Naive thymus-derived CD8-positive, alpha-beta T cell (primary cell): Measurements from ENCODE around the gene EEF1G. TPM values are rescaled to one million over a fixed set of nuclear protein-coding genes. Genes with fewer than 3 reads are reported as not detected.
"Not testable (repeated sequence)": the region's sequence is repeated elsewhere in the genome, so short reads cannot be mapped to it uniquely, and the experiment has no call there.

ENCODE experiments used
- ATAC-seq, 2 donors: fragments of 150-1000 bp; cut with Tn5 transposase in 1 of 2; sonication (Bioruptor Pico), chemical (Tn5 transposase) in 1 of 2; 1 replicate in 1 of 2; 2 replicates in 1 of 2; pipeline ENCODE4 v1.10.0; 2021; ENCODE audit warnings: mild to moderate bottlenecking in 2 of 2, moderate library complexity in 2 of 2
- POLR2A ChIA-PET: fragments of 350-600 bp; sonication (Branson Sonifier 250); formaldehyde crosslinking; loops from one replicate; lab custom pipeline; 2021; ENCODE audit warnings: antibody characterized with exemption; lab: Charles Lee
- DNase-seq, 10 donors: peaks; one replicate each; pipeline versions ENCODE4 v3.0.0 to v3.0.0-alpha.2; 2020 to 2022
- H3K27ac Mint-ChIP-seq, 10 donors: one replicate each; pipeline ENCODE4 v1.8.0; 2020 to 2022; ENCODE audit warnings: mild to moderate bottlenecking in 10 of 10, mixed read lengths in 10 of 10, moderate library complexity in 4 of 10, inconsistent platforms in 1 of 10
- H3K27me3 Mint-ChIP-seq, 5 donors: one replicate each; pipeline ENCODE4 v1.8.0; 2021 to 2022; ENCODE audit warnings: mixed read lengths in 5 of 5
- H3K36me3 Mint-ChIP-seq, 3 donors: one replicate each; pipeline ENCODE4 v1.8.0; 2020 to 2022; ENCODE audit warnings: mixed read lengths in 3 of 3, mild to moderate bottlenecking in 2 of 3, inconsistent platforms in 1 of 3
- H3K4me1 Mint-ChIP-seq, 4 donors: one replicate each; pipeline ENCODE4 v1.8.0; 2021 to 2022; ENCODE audit warnings: mixed read lengths in 4 of 4
- H3K4me3 Mint-ChIP-seq, 10 donors: one replicate each; pipeline ENCODE4 v1.8.0; 2020 to 2022; ENCODE audit warnings: mild to moderate bottlenecking in 10 of 10, mixed read lengths in 10 of 10, moderate library complexity in 6 of 10, inconsistent platforms in 1 of 10
- H3K9me3 Mint-ChIP-seq, 9 donors: one replicate each; pipeline ENCODE4 v1.8.0; 2020 to 2022; ENCODE audit warnings: mixed read lengths in 9 of 9, mild to moderate bottlenecking in 3 of 9, inconsistent platforms in 1 of 9, moderate library complexity in 1 of 9
- polyA plus RNA-seq, 3 donors: library from polyadenylated mRNA; unstranded; fragments of 300-500 nt; fragmentation: Illumina TruSeq; gene quantifications; one replicate each; pipeline ENCODE4 v1.2.3, GENCODE V29; 2021
- total RNA-seq, 8 experiments: library from RNA in 2 of 8; stranded (reverse) in 2 of 8; gene quantifications; one replicate each; pipeline ENCODE4 v1.2.3 and lab custom pipeline; 2021 to 2026

EEF1G gene
- total and polyA plus RNA-seq, 5 experiments from 2014 or later = 1,637 to 2,152 (median 2,038) TPM

DNA sequence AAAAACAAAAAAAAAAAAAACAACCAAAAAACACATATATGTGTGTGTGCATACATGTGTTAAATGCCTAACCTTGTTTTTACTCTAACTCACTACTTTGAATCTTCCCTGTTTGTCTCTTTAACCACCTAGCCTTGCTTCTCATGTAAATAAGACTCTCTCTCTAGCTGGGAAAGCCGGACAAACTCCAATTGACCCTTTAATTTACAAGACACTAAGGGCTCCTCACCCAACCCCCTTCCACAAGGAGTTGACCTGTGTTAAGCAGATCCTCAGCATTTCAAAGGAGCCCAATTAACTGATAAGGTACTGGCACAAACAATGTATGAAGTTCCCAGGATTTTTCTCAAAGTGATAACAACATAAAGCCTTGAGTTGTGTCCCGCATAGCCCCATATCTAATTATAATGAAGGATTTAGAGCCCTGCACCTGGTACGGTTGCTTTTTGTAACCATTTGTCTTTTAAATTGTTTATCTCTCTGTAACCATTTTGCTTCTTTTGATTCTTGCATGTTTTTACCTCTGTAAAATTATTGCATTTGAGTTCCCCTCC is 11.9 kb downstream of the EEF1G start:
- Mint-ChIP-seq H3K27ac (peak overlapping the region in 9 of 10 donors; percentile 25 to 83 (median 61)), H3K36me3 (peaks cover 5 to 77% (median 16%) of the 10 kb centered on the region in 3 donors), H3K4me1 (peaks cover 23 to 59% (median 52%) of the 10 kb centered on the region in 4 donors)
- POLR2A ChIA-PET = interaction anchor here (0.7 to 11.1 kb wide), 6 partner anchors 8 to 195 kb away, joined by 3 to 207 read pairs (median 6); partner anchors contain the start of gene AHNAK
- not testable (repeated sequence) for DNase-seq, H3K9me3 Mint-ChIP-seq, H3K27me3 Mint-ChIP-seq, ATAC-seq, H3K4me3 Mint-ChIP-seq

DNA sequence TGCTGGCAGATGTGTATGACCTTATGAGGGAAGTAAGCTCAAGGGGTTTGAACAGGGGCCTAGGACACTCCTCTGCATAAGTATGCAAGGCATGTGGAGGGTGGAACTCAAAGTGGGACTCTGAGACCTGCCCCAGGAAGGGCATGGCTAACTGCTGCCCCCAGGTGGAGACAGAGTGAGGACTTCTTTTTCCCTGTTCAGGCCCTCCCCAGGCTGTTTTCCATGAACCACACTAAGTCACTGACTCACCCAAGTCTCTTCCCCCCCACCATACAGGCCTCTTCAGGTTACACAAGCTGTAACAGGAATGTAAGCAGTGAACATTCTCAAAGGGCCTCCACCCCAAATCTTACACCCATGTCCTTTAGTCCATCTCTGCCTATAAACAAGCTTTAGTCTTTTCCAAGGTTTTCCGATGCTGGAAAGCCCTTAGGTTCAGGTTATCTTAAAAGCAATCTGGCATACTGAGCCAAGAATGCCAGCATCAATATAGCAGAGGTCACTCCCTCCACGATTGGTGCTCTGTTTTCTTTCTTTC is 13.1 kb downstream of the EEF1G start:
- POLR2A ChIA-PET = interaction anchor here (0.7 to 11.1 kb wide), 12 partner anchors 10 to 194 kb away, joined by 3 to 207 read pairs (median 4); partner anchors contain the start of genes AHNAK and EEF1G
- ATAC-seq = peak; percentile 10 to 17
- Mint-ChIP-seq H3K27ac (peak overlapping the region; percentile 63 to 100 (median 76)), H3K4me3 (peak overlapping the region in 1 of 10 donors; percentile 29), H3K9me3 (no peaks in the 10 kb centered on the region), H3K27me3 (no peaks in the 10 kb centered on the region), H3K4me1 (peaks cover 28 to 64% (median 54%) of the 10 kb centered on the region in 4 donors), H3K36me3 (peaks cover 0 to 65% (median 13%) of the 10 kb centered on the region in 3 donors)
- peak; percentile 60 to 89 (median 70) for DNase-seq

DNA sequence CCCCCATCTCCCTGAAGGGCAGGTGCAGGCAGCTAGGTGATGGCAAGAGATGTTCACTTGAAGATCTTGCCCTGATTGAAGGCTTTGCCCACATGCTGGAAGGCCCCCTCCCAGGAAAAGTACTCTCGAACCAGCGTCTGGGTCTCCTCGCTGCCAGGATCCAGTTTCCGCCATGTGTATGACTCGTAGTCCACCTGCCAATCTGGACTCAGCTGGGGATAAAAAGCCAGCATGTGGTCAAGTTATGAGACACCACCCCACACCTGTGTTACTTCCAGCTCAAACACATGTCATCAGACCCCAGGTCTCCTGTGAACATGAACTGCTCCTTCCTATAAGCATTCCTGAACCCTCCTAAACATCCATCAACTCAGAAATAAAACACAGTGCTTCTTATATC is 14.1 kb downstream of the EEF1G start:
- ATAC-seq, H3K9me3 Mint-ChIP-seq, H3K27me3 Mint-ChIP-seq, DNase-seq: not testable (repeated sequence)
- Mint-ChIP-seq H3K27ac (peak overlapping the region; percentile 32 to 100 (median 83)), H3K4me1 (peaks cover 29 to 74% (median 62%) of the 10 kb centered on the region in 4 donors), H3K36me3 (peaks cover 0 to 56% (median 11%) of the 10 kb centered on the region in 3 donors), H3K4me3 (peak overlapping the region in 1 of 10 donors; percentile 26)
- POLR2A ChIA-PET = interaction anchor here (0.7 to 11.1 kb wide), 9 partner anchors 9 to 135 kb away, joined by 3 to 207 read pairs (median 6); partner anchors contain the start of genes AHNAK and EEF1G

DNA sequence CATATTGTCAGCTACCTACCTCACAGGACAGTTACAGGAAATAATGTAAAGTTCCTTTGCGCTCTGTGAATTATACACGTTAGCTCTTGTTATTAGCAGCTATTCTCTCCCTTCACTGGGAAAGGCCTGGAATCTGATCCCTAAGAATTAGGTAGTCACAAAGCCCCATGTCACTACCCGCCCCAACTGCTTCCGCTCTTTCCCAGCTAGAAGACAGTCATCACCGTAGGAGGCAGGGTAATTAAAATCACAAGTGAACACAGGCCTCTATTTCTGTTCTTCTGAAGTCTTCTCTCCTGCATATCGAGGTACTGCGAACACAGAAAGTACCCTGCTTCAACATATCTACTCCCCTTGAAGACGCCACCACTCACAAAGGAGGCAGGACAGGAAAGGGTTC is 14.5 kb downstream of the EEF1G start:
- peaks cover 0 to 52% (median 11%) of the 10 kb centered on the region in 3 donors for H3K36me3 Mint-ChIP-seq
- H3K4me3 Mint-ChIP-seq = peak overlapping the region in 5 of 10 donors; percentile 4 to 30 (median 25)
- no peaks in the 10 kb centered on the region for H3K27me3 Mint-ChIP-seq
- H3K27ac Mint-ChIP-seq = peak overlapping the region; percentile 63 to 100 (median 86)
- POLR2A ChIA-PET = interaction anchor here (0.6 to 11.1 kb wide), 11 partner anchors 8 to 149 kb away, joined by 3 to 207 read pairs (median 5); partner anchors contain the start of genes AHNAK, C11orf98, CSKMT and EEF1G
- no peaks in the 10 kb centered on the region for H3K9me3 Mint-ChIP-seq
- ATAC-seq = no peak
- peaks cover 32 to 78% (median 66%) of the 10 kb centered on the region in 4 donors for H3K4me1 Mint-ChIP-seq
- DNase-seq = no peak

DNA sequence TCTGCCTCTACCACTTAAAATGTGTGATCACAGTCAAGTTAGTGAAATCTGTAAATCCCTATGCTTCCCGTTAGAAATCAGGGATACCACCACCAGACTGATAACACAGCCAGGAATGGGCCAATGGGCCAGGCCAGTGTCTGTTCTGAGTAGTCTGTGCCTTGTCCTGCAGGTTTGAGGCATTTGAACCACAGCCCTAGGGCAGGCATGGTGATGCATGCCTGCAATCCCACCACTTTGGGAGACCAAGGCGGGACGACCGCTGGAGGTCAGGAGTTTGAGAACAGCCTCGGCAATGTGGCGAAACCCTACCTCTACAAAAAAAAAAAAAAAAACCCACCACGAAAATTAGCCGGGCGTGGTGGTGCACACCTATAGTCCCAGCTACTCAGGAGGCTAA is 15.0 kb downstream of the EEF1G start:
- peaks cover 37 to 81% (median 70%) of the 10 kb centered on the region in 4 donors for H3K4me1 Mint-ChIP-seq

DNA sequence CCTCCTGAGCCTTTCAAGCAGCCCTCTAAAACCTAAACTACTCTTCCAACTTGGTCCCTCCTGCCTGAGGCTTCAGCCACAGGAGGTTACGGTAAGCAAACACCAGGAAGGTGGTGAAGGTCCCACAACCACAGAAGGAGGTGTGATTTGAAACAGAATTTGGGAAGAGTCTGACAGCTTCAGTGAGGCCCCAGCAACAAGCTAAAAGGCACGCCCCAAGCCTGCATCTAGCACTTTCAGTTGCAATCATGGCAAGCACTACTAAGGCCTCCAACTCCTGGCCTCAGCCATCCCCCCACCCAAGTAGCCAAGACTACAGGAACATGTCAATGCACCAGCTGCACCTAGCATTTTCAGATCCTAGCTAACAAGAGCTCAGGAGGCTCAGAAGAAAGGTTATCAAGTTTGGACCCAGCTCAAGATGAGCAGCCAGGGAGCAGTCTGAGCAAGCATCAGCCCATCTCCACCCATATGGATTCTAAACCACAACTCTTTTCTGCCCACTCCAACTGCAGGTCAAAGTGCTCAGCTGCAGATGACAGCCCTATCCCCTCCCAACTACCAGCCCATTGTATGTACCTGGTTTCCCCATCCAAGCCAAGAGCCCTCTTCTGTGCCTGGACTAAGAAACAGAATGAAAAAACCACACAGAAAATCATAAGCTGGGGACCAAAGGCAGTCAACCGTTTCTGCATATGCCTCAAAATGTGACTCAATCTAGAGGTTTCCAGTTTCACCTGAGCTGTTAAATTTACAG is 16.6 kb downstream of the EEF1G start:
- no peak for ATAC-seq
- H3K4me1 Mint-ChIP-seq = peaks cover 48 to 93% (median 85%) of the 10 kb centered on the region in 4 donors
- POLR2A ChIA-PET = interaction anchor here (0.7 to 11.1 kb wide), 20 partner anchors 12 to 283 kb away, joined by 3 to 207 read pairs (median 4); partner anchors contain the start of genes AHNAK, C11orf98, CSKMT and EEF1G
- no peaks in the 10 kb centered on the region for H3K27me3 Mint-ChIP-seq
- no peaks in the 10 kb centered on the region for H3K9me3 Mint-ChIP-seq
- peaks cover 0 to 32% (median 11%) of the 10 kb centered on the region in 3 donors for H3K36me3 Mint-ChIP-seq
- peak in 4 of 10 donors; percentile 23 to 79 (median 54) for DNase-seq
- peak overlapping the region; percentile 61 to 90 (median 86) for H3K4me3 Mint-ChIP-seq
- H3K27ac Mint-ChIP-seq = peak overlapping the region; percentile 97 to 100 (median 99)

More for the DNA sequence above, 15.0 kb downstream of the EEF1G start:
- ATAC-seq = no peak
- no peak overlapping the region for H3K4me3 Mint-ChIP-seq
- H3K27me3 Mint-ChIP-seq = no peaks in the 10 kb centered on the region
- POLR2A ChIA-PET = interaction anchor here (0.6 to 11.1 kb wide), 11 partner anchors 8 to 150 kb away, joined by 3 to 207 read pairs (median 5); partner anchors contain the start of genes AHNAK, C11orf98, CSKMT and EEF1G
- no peak for DNase-seq
- H3K9me3 Mint-ChIP-seq = no peaks in the 10 kb centered on the region
- H3K36me3 Mint-ChIP-seq = peaks cover 0 to 47% (median 11%) of the 10 kb centered on the region in 3 donors
- peak overlapping the region; percentile 9 to 100 (median 98) for H3K27ac Mint-ChIP-seq

DNA sequence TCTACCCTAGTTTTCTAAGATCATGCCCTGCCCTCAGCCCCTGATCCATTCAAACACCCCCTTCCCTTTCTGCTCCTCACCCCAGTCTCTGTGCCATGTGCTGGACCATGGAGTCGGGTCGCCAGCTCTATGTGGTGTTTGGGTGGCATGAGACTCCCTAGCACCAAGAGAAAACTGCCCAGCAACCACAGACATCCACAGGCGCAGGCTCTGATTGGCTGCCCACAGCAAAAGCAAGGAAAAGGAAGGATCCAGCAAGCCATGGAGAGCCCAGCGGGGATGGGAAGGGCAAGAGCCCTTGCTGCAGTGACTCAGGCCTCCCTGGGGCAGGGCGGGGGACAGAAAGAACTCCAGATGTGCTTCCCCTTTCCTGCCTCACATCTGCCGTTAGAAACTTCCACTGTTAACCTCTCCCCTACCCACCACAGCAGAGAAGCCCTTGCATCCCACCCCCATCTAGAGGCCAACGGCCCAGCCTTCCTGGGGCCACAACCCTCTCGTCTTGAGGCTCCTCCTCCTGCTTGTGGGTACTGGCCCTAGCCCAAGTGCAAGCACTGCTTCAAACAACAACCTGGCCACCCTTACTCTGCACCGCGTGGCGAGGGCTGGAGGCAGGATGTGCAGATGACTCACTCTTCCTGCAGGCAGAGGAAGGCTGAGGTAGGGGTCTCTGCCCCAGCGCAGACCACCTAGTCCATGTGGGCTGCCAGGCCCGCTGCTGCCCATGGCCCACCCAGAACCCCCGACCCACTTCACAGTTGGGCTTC is 17.4 kb downstream of the EEF1G start:
- POLR2A ChIA-PET = interaction anchor here (0.5 to 11.1 kb wide), 24 partner anchors 12 to 1769 kb away, joined by 3 to 207 read pairs (median 6); partner anchors contain the start of genes AHNAK, C11orf98, CSKMT and EEF1G
- Mint-ChIP-seq H3K9me3 (peaks cover 0 to 2% (median 0%) of the 10 kb centered on the region in 9 donors), H3K4me1 (peaks cover 50 to 98% (median 88%) of the 10 kb centered on the region in 4 donors), H3K4me3 (peak overlapping the region; percentile 61 to 90 (median 86)), H3K27ac (peak overlapping the region; percentile 97 to 100 (median 99)), H3K27me3 (peaks cover 0 to 2% (median 0%) of the 10 kb centered on the region in 5 donors), H3K36me3 (peaks cover 0 to 25% (median 11%) of the 10 kb centered on the region in 3 donors)
- DNase-seq (peak; percentile 57 to 94 (median 80)), ATAC-seq (peak; percentile 50 to 56)

DNA sequence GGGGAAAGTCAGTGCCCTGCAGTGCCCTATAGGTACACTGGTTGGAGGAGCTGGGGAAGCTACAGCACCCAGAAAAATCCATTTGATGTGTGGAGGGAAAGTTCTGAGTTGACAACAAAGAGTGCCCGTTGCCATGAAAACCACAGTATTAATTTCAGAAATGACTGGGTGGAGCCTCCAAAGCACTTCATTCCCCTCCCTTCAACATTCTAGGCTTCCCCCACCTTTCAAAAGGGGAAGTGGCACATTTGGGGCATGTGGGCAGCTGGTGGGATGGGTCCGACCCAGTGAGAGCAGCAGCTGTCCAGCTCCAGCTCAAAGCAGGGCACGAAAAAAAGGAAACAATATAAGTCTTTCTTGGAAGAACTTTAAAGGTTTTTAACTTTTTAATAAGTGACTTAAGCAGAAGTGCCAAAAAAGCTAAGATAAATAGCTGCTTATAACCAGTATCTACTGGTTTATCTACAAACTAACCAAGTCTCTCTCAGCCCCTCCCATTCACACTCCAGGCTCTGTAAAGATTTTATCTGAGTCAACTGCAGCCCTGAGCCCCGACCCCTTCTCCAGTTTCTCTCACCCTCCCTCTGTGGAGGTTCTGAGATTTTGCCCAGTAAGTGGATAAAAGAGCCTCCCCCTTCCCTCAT is 18.1 kb downstream of the EEF1G start:
- peaks cover 0 to 2% (median 0%) of the 10 kb centered on the region in 5 donors for H3K27me3 Mint-ChIP-seq
- H3K4me1 Mint-ChIP-seq = peaks cover 49 to 100% (median 90%) of the 10 kb centered on the region in 4 donors
- peak; percentile 42 to 88 (median 80) for DNase-seq
- peak overlapping the region; percentile 61 to 90 (median 86) for H3K4me3 Mint-ChIP-seq
- peak overlapping the region; percentile 97 to 100 (median 99) for H3K27ac Mint-ChIP-seq
- peaks cover 0 to 18% (median 11%) of the 10 kb centered on the region in 3 donors for H3K36me3 Mint-ChIP-seq
- POLR2A ChIA-PET = interaction anchor here (0.6 to 11.1 kb wide), 20 partner anchors 11 to 1770 kb away, joined by 3 to 207 read pairs (median 5); partner anchors contain the start of genes AHNAK, C11orf98, CSKMT and EEF1G
- peak; percentile 43 to 63 for ATAC-seq
- H3K9me3 Mint-ChIP-seq = peaks cover 0 to 2% (median 0%) of the 10 kb centered on the region in 9 donors

DNA sequence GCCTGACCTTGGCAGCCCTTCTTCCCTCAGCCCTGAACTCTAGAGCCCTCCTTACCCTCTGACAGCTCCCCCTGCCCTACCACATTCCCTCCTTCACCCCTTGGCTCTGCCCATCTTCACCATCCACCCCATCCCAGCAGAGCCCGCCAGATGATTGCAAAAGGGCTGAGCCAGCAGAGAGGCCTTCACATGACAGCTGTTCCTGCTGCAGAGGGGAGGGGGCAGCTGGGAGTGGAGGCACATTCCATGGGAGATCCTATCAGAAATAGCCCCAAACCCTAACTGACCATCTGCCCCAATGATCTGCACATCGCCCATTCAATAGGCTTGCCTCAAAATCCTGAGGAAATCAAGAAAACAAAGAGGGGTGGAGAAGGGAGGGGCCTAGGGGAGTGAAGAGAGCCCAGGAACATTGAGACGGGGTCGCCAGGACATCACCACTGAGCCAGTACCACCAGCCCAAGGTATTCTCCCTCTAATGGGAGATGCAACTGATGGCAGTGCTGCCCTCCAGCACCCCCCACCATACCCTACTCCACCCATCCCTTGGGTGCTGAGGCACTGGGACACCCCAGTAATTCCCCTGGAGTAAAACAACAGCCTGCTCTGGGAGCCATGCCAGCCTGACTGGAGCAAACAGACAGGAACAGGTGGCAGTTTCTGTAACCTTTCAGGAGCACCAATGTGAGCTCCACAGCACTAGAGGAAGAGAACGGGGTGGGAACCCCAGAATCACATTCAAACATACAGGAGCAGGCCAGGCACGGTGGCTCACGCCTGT is 19.1 kb downstream of the EEF1G start:
- peaks cover 48 to 99% (median 84%) of the 10 kb centered on the region in 4 donors for H3K4me1 Mint-ChIP-seq
- peaks cover 0 to 10% (median 7%) of the 10 kb centered on the region in 3 donors for H3K36me3 Mint-ChIP-seq
- peaks cover 0 to 2% (median 0%) of the 10 kb centered on the region in 5 donors for H3K27me3 Mint-ChIP-seq
- peak overlapping the region in 9 of 10 donors; percentile 55 to 90 (median 85) for H3K4me3 Mint-ChIP-seq
- DNase-seq = no peak
- no peak for ATAC-seq
- peak overlapping the region; percentile 97 to 100 (median 99) for H3K27ac Mint-ChIP-seq
- H3K9me3 Mint-ChIP-seq = peaks cover 0 to 2% (median 0%) of the 10 kb centered on the region in 9 donors
- POLR2A ChIA-PET = interaction anchor here (0.5 to 11.1 kb wide), 14 partner anchors 10 to 286 kb away, joined by 3 to 207 read pairs (median 10); partner anchors contain the start of genes AHNAK, C11orf98, CSKMT and MTA2
